Breast epithelium (tissue), 4 donors: Measurements from ENCODE around the gene SH2D7. TPM values are rescaled to one million over a fixed set of nuclear protein-coding genes. Genes with fewer than 3 reads are reported as not detected.

Source experiments
- DNase-seq, 2 donors: peaks; one replicate each; pipeline ENCODE4 v3.0.0-alpha.2; 2019; ENCODE audit warnings: low spot score in 2 of 2
- H3K27ac ChIP-seq, 2 donors: fragments of 200-600 bp; sonication (generic) in 1 of 2; one replicate each; pipeline ENCODE4 v1.5.1; 2016 to 2019; ENCODE audit warnings: mild to moderate bottlenecking in 1 of 2
- H3K27me3 ChIP-seq, 2 donors: fragments of 200-600 bp; sonication (generic) in 1 of 2; one replicate each; pipeline versions ENCODE4 v1.5.1 to v1.6.0; 2017 to 2019; ENCODE audit warnings: control low read depth in 1 of 2, mild to moderate bottlenecking in 1 of 2
- H3K36me3 ChIP-seq: fragments of 200-600 bp; one replicate; pipeline ENCODE4 v1.5.1; 2019
- H3K4me1 ChIP-seq, 2 donors: fragments of 200-600 bp; sonication (generic); one replicate each; pipeline ENCODE4 v1.5.1; 2016 to 2019; ENCODE audit warnings: control low read depth in 1 of 2
- H3K4me3 ChIP-seq, 3 donors: fragments of 200-600 bp; sonication (generic); 1 replicate in 2 of 3; 2 replicates in 1 of 3; pipeline ENCODE4 v1.5.1; 2016 to 2019; ENCODE audit warnings: mild to moderate bottlenecking in 3 of 3, moderate library complexity in 2 of 3
- H3K9me3 ChIP-seq, 2 donors: fragments of 200-600 bp; sonication (generic) in 1 of 2; one replicate each; pipeline ENCODE4 v1.5.1; 2016 to 2019; ENCODE audit warnings: control low read depth in 1 of 2
- POLR2A ChIP-seq: fragments of 450-650 bp; IDR thresholded peaks from one replicate; pipeline ENCODE4 v1.6.1; 2016; ENCODE audit warnings: antibody characterized with exemption, mild to moderate bottlenecking, moderate library complexity
- POLR2AphosphoS5 ChIP-seq, 3 donors: sonication (generic); formaldehyde crosslinking; IDR thresholded peaks; one replicate each; pipeline ENCODE4 v1.6.1; 2017; ENCODE audit warnings: antibody characterized with exemption in 3 of 3
- intact Hi-C: fragments of 100-400 bp; cut with DNase I; formaldehyde crosslinking; loops from one replicate; pipeline ENCODE4 v1.15.1; 2023; ENCODE audit warnings: low total_unique reads
- total RNA-seq, 3 donors: library from RNA; depleted of rRNA; stranded (reverse); fragments of >200 nt; gene quantifications; one replicate each; pipeline ENCODE4 v1.1.0, GENCODE V29; 2016
- TF ChIP-seq, protein P1 (sequence below), 3 donors: fragments of 450-650 bp; IDR thresholded peaks; one replicate each; pipeline ENCODE4 v1.5.1; 2016 to 2017; ENCODE audit warnings: antibody characterized with exemption in 3 of 3, mild to moderate bottlenecking in 3 of 3, moderate library complexity in 3 of 3

SH2D7 gene
- total RNA-seq, 3 donors from 2014 or later: not detected

DNA sequence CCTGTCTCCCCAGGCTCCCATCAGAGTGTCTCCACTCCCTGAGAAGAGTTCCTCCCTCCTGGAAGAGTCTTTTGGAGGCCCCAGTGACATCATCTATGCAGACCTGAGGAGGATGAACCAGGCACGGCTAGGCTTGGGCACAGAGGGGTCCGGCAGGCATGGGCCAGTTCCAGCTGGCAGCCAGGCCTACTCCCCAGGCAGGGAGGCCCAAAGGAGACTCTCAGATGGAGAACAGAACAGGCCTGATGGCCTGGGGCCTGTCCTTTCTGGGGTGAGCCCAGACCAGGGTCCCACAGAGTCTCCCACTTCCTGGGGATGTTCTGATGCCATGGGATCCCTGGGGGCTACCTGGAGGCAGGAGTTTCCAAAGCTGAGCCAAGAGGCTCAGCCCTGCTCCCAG is 8.5 kb downstream of the SH2D7 start:
- intact Hi-C loops: no loop called here
- TF ChIP-seq, protein P1, sequence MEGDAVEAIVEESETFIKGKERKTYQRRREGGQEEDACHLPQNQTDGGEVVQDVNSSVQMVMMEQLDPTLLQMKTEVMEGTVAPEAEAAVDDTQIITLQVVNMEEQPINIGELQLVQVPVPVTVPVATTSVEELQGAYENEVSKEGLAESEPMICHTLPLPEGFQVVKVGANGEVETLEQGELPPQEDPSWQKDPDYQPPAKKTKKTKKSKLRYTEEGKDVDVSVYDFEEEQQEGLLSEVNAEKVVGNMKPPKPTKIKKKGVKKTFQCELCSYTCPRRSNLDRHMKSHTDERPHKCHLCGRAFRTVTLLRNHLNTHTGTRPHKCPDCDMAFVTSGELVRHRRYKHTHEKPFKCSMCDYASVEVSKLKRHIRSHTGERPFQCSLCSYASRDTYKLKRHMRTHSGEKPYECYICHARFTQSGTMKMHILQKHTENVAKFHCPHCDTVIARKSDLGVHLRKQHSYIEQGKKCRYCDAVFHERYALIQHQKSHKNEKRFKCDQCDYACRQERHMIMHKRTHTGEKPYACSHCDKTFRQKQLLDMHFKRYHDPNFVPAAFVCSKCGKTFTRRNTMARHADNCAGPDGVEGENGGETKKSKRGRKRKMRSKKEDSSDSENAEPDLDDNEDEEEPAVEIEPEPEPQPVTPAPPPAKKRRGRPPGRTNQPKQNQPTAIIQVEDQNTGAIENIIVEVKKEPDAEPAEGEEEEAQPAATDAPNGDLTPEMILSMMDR (IDR thresholded peaks at IDR 0.05): no peak
- TF ChIP-seq POLR2A: no peak
- no peak for TF ChIP-seq POLR2AphosphoS5 (IDR thresholded peaks at IDR 0.05)
- Histone ChIP-seq H3K4me3 (no peak overlapping the region), H3K36me3 (no peaks in the 10 kb centered on the region), H3K4me1 (no peaks in the 10 kb centered on the region), H3K9me3 (no peaks in the 10 kb centered on the region), H3K27me3 (no peaks in the 10 kb centered on the region), H3K27ac (no peak overlapping the region)
- no peak for DNase-seq

- no peaks in the 10 kb centered on the region for H3K36me3 ChIP-seq
- no peak for DNase-seq
- H3K27me3 ChIP-seq: no peaks in the 10 kb centered on the region
- no peak overlapping the region for H3K4me3 ChIP-seq
- intact Hi-C loops: no loop called here
- H3K9me3 ChIP-seq: no peaks in the 10 kb centered on the region
- H3K4me1 ChIP-seq: no peaks in the 10 kb centered on the region
- no peak overlapping the region for H3K27ac ChIP-seq
- no peak for TF ChIP-seq POLR2A
- no peak for TF ChIP-seq POLR2AphosphoS5 (IDR thresholded peaks at IDR 0.05)
- TF ChIP-seq, protein P1 (IDR thresholded peaks at IDR 0.05): no peak
Measured at GRCh38 chr15:78101423-78102105, 9.2 kb downstream of the SH2D7 start.

DNA sequence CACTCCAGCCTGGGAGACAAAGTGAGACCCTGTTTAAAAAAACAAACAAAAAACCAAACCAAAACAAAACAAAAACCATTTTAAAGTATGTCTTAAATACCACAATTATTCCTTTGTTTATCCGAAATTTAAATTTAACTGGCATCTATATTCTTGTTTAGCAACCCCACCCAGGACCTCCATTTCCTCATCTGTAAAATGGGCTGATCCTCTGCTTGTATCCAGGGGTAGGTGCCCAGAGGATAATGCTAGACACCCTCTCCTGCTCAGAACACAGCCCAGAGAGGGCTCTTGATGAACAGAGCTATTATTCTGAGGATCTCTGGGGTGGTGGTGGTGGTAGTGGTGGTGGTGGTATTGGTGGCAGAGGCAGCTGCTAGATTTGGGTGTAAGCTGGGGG is 9.8 kb downstream of the SH2D7 start:
- intact Hi-C loops: no loop called here
- Histone ChIP-seq H3K4me1 (no peaks in the 10 kb centered on the region), H3K27me3 (no peaks in the 10 kb centered on the region), H3K9me3 (no peaks in the 10 kb centered on the region), H3K36me3 (no peaks in the 10 kb centered on the region), H3K4me3 (no peak overlapping the region), H3K27ac (no peak overlapping the region)
- no peak for TF ChIP-seq POLR2AphosphoS5 (IDR thresholded peaks at IDR 0.05)
- TF ChIP-seq, protein P1 (IDR thresholded peaks at IDR 0.05): no peak
- no peak for TF ChIP-seq POLR2A
- DNase-seq: no peak

GRCh38 chr15:78102741-78103140 is 10.4 kb downstream of the SH2D7 start:
- H3K4me3 ChIP-seq: no peak overlapping the region
- no peaks in the 10 kb centered on the region for H3K27me3 ChIP-seq
- H3K9me3 ChIP-seq: no peaks in the 10 kb centered on the region
- intact Hi-C loops: no loop called here
- no peak overlapping the region for H3K27ac ChIP-seq
- TF ChIP-seq, protein P1 (IDR thresholded peaks at IDR 0.05): no peak
- no peak for TF ChIP-seq POLR2A
- TF ChIP-seq POLR2AphosphoS5 (IDR thresholded peaks at IDR 0.05): no peak
- no peak for DNase-seq
- no peaks in the 10 kb centered on the region for H3K4me1 ChIP-seq
- no peaks in the 10 kb centered on the region for H3K36me3 ChIP-seq

GRCh38 chr15:78103406-78104118 is 11.2 kb downstream of the SH2D7 start:
- TF ChIP-seq POLR2AphosphoS5 (IDR thresholded peaks at IDR 0.05) (no peak), POLR2A (no peak)
- TF ChIP-seq, protein P1 (IDR thresholded peaks at IDR 0.05): no peak
- Histone ChIP-seq H3K4me1 (no peaks in the 10 kb centered on the region), H3K36me3 (no peaks in the 10 kb centered on the region), H3K27me3 (no peaks in the 10 kb centered on the region), H3K4me3 (no peak overlapping the region), H3K9me3 (no peaks in the 10 kb centered on the region), H3K27ac (no peak overlapping the region)
- intact Hi-C loops: no loop called here
- DNase-seq: no peak
